ENCODE data around the gene SCYL2. TPM values are rescaled to one million over a fixed set of nuclear protein-coding genes. Genes with fewer than 3 reads are reported as not detected.
"Not testable (repeated sequence)": the region's sequence is repeated elsewhere in the genome, so short reads cannot be mapped to it uniquely, and the experiment has no call there.

Gene SCYL2
- total RNA-seq, 2 donors from 2014 or later, result 13.8 to 23.1 TPM

DNA sequence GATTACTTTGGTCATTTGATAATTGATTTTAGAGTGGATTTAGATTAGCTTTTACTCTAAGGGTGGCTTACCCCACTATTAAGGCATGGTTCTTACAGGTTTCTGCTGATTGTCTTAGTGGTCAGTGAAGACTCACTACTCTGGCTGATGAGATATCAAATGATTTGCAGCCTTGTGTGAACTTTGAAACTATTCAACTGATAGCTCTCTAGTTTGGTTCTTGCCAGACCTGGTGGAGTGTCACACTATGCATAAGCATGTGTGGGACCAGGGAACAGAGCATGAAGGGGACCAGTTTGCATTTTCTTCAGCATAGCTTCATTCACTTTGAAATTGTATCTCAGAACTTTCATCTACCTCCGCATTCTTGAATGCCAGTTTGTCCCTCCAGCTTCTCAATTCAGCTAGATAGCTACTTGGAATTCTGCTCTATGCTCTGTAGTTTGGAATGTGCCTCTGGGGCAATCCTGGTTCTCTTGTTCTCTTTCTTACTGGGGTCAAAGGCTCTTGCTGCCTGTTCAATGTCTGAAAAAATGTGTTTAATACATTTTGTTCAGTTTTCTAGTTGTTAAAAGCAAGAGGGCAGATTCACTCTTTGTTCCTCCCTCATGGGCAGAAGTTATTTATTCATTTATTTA, 12.7 kb downstream of the SCYL2 start:
- H3K27me3 ChIP-seq, result no peaks in the 10 kb centered on the region
- intact Hi-C loops (cut with DNase I), result no loop called here
- DNase-seq (no peak), ATAC-seq (no peak)
- no peak overlapping the region for H3K4me3 ChIP-seq
- H3K27ac ChIP-seq, result no peak overlapping the region
- WGBS, 2 donors, result 86 to 90% methylated on average over 1 of the region's 1 CpG
- peaks cover 4% of the 10 kb centered on the region for H3K4me1 ChIP-seq
- TF ChIP-seq POLR2A (IDR thresholded peaks at IDR 0.05) (no peak), CTCF (IDR thresholded peaks at IDR 0.05) (no peak)
- H3K36me3 ChIP-seq (replicated peaks in 1 of 2; ENCODE audit: insufficient read depth in 1 of 2, low read depth in 2 of 2), result no peaks in the 10 kb centered on the region
- H3K9me3 ChIP-seq, result no peaks in the 10 kb centered on the region

DNA sequence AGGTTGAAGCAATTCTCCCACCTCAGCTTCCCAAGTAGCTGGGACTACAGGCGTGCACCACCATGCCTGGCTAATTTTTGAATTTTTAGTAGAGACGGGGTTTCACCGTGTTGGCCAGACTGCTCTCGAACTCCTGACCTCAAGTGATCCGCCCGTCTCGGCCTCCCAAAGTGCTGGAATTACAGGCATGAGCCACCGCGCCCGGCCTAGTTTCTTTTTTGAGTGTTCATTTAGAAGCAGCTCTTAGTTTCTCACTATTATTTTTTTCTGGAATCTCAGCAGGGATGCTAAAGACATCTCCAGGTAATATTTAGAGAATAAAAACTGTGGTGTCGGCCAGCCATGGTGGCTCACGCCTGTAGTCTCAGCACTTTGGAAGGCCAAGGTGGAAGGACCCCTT, 17.6 kb downstream of the SCYL2 start:
- H3K4me1 ChIP-seq; DNase-seq; intact Hi-C loops (cut with DNase I); H3K36me3 ChIP-seq (replicated peaks in 1 of 2; ENCODE audit: insufficient read depth in 1 of 2, low read depth in 2 of 2); ATAC-seq; H3K27me3 ChIP-seq; H3K4me3 ChIP-seq; H3K9me3 ChIP-seq; H3K27ac ChIP-seq: not testable (repeated sequence)
- 96 to 98% methylated on average over 12 of the region's 12 CpGs for WGBS, 2 donors

- 90 to 97% methylated on average over 5 of the region's 5 CpGs for WGBS, 2 donors
- H3K27ac ChIP-seq, result no peak overlapping the region
- peaks cover 0 to 2% of the 10 kb centered on the region in 2 donors for H3K36me3 ChIP-seq (replicated peaks in 1 of 2; ENCODE audit: insufficient read depth in 1 of 2, low read depth in 2 of 2)
- no peak for DNase-seq
- TF ChIP-seq POLR2A (IDR thresholded peaks at IDR 0.05) (no peak), CTCF (IDR thresholded peaks at IDR 0.05) (no peak)
- no peaks in the 10 kb centered on the region for H3K4me1 ChIP-seq
- ATAC-seq, result no peak
- H3K9me3 ChIP-seq, result no peaks in the 10 kb centered on the region
- intact Hi-C loops (cut with DNase I), result no loop called here
- no peak overlapping the region for H3K4me3 ChIP-seq
- no peaks in the 10 kb centered on the region for H3K27me3 ChIP-seq
Observed at GRCh38 chr12:100289038-100289437, 22.1 kb downstream of the SCYL2 start.

DNA sequence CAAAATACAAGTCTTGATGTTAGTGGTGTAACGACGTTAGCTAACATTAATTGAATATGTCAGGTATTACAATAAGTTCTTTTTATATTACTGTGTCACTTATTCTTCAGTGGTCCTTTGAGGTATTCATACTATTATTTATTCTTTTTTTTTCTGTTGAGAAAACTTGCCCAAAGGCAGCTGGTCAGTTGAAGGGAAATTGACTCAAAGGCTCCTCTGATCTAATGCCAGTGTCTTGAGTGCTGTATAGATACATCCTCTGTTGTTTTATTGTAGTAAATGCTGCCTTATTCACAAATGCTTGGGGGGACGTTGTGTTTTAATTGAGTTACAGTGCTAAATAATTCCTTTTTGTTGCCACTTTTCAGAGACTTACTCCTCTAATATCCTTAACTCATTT, 23.0 kb downstream of the SCYL2 start:
- TF ChIP-seq CTCF (IDR thresholded peaks at IDR 0.05) (no peak), POLR2A (IDR thresholded peaks at IDR 0.05) (no peak)
- no peak for ATAC-seq
- no peak for DNase-seq
- Histone ChIP-seq H3K4me1 (no peaks in the 10 kb centered on the region), H3K4me3 (no peak overlapping the region), H3K36me3 (replicated peaks in 1 of 2; ENCODE audit: insufficient read depth in 1 of 2, low read depth in 2 of 2) (peaks cover 0 to 2% of the 10 kb centered on the region in 2 donors), H3K27ac (no peak overlapping the region), H3K27me3 (no peaks in the 10 kb centered on the region), H3K9me3 (no peaks in the 10 kb centered on the region)
- intact Hi-C loops (cut with DNase I), result no loop called here
- 89 to 92% methylated on average over 3 of the region's 3 CpGs for WGBS, 2 donors

DNA sequence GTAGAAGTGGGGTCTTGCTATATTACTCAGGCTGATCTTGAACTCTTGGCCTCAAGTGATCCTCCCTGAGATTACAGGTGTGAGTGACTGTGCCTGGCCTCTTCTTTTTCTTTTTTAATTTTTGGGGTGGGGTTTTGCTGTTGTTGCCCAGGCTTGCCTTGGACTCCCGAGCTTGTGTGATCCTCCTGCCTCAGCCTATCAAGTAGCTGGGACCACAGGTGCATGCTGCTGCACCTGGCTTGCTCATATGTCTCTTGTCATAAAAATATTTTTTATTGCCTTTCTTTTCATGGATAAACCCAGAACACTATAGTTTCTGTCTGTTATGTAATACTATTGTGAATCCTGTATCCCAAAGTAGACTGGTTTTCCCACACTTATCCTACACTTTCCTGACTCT, 26.0 kb downstream of the SCYL2 start:
- intact Hi-C loops (cut with DNase I), result no loop called here
- Histone ChIP-seq H3K36me3 (replicated peaks in 1 of 2; ENCODE audit: insufficient read depth in 1 of 2, low read depth in 2 of 2) (peaks cover 0 to 2% of the 10 kb centered on the region in 2 donors), H3K9me3 (no peaks in the 10 kb centered on the region), H3K4me3 (no peak overlapping the region), H3K27me3 (no peaks in the 10 kb centered on the region), H3K27ac (no peak overlapping the region), H3K4me1 (no peaks in the 10 kb centered on the region)
- DNase-seq (no peak), ATAC-seq (no peak)
- TF ChIP-seq CTCF (IDR thresholded peaks at IDR 0.05) (no peak), POLR2A (IDR thresholded peaks at IDR 0.05) (no peak)
- WGBS, 2 donors, result 88 to 92% methylated on average over 1 of the region's 1 CpG

GRCh38 chr12:100294366-100294765, 27.4 kb downstream of the SCYL2 start:
- DNase-seq; H3K27me3 ChIP-seq; H3K4me1 ChIP-seq; H3K27ac ChIP-seq; H3K9me3 ChIP-seq; intact Hi-C loops (cut with DNase I); H3K4me3 ChIP-seq; ATAC-seq; H3K36me3 ChIP-seq (replicated peaks in 1 of 2; ENCODE audit: insufficient read depth in 1 of 2, low read depth in 2 of 2): not testable (repeated sequence)
- WGBS, 2 donors, result no CpG with 5 or more reads among the region's 24 CpGs

Data from body of pancreas (tissue), 4 donors.